Urinary bladder (tissue), 4 donors: Measurements from ENCODE around the gene CYP2A13. TPM values are rescaled to one million over a fixed set of nuclear protein-coding genes. Genes with fewer than 3 reads are reported as not detected.
"Not testable (repeated sequence)": the region's sequence is repeated elsewhere in the genome, so short reads cannot be mapped to it uniquely, and the experiment has no call there.

Experiments used
- DNase-seq: peaks from one replicate; pipeline ENCODE4 v3.0.0-alpha.2; 2015; ENCODE audit errors: extremely low spot score
- H3K27ac ChIP-seq: one replicate; pipeline ENCODE4 v1.5.1; 2013; ENCODE audit warnings: low read depth, mild to moderate bottlenecking, moderate library complexity
- H3K36me3 ChIP-seq: one replicate; pipeline ENCODE4 v1.6.1; 2013; ENCODE audit warnings: mild to moderate bottlenecking, moderate library complexity; ENCODE audit not compliant: insufficient read depth
- H3K4me1 ChIP-seq: one replicate; pipeline ENCODE4 v1.6.1; 2013; ENCODE audit warnings: mild to moderate bottlenecking, moderate library complexity; ENCODE audit not compliant: insufficient read depth
- H3K4me3 ChIP-seq: one replicate; pipeline ENCODE4 v1.5.1; 2013; ENCODE audit warnings: low read depth, low read length
- WGBS: extraction: QIAGEN DNeasy Blood & Tissue Kit; methylation state at CpG from one replicate; pipeline ENCODE4 v1.1.7; 2013; 5-methylcytosine and 5-hydroxymethylcytosine counted together
- polyA plus RNA-seq: library from polyadenylated mRNA; stranded (reverse); fragments of 200-250 nt; gene quantifications from one replicate; pipeline ENCODE4 v1.2.3, GENCODE V29; 2013
- total RNA-seq: library from RNA; depleted of rRNA; stranded (reverse); fragments of >200 nt; gene quantifications from one replicate; pipeline ENCODE4 v1.2.3, GENCODE V29; 2014
- donor health status: healthy with polysubstance abuse.
- donor health status: healthy.

Gene CYP2A13
- total RNA-seq (not detected), polyA plus RNA-seq (0.05 TPM)

DNA sequence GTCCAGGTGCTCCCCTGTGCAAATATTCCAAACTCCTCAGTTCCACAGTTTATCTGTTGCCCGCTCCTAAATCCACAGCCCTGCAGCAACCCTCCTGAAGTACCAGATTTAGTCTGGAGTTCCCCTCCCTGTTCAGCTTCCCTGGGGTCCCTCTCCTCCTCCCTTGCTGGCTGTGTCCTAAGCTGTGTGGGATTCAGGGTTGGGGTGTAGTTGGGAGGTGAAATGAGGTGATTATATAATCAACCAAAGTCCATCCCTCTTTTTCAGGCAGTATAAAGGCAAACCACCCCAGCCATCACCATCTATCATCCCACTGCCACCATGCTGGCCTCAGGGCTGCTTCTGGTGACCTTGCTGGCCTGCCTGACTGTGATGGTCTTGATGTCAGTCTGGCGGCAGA, at the start of gene CYP2A13:
TSS of gene CYP2A13 (plus strand) at position 301 of the 400 bp plus-strand sequence. CDS start at position 322, 21 bp downstream.
- H3K36me3 ChIP-seq = no peaks in the 10 kb centered on the region
- 76% methylated on average over 2 of the region's 2 CpGs for WGBS
- H3K4me1 ChIP-seq = no peaks in the 10 kb centered on the region
- H3K4me3 ChIP-seq = no peak within 1 kb of the TSS
- H3K27ac ChIP-seq = no peak within 1 kb of the TSS
- DNase-seq = no peak

DNA sequence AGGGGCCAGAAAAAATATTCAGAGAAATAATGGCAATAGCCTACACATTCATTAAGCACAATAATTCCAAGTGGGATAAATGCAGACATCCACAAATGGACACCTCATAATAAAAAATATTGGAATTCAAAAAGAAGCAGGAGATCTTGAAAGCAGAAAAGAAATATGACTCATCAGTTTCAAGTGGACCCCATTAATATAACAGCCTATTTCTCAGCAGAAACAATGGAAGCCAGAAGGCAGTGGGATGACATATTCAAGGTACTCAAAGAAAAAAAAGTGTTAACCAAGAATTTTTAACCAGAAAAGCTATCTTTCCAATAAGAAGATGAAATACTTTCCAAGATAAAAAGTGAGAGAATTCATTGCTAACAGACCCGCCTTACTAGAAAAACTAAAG, 48.4 kb upstream of the CYP2A13 start:
- H3K4me3 ChIP-seq = no peak overlapping the region
- 91% methylated on average over 1 of the region's 1 CpG for WGBS
- DNase-seq = no peak
- H3K4me1 ChIP-seq = no peaks in the 10 kb centered on the region
- no peak overlapping the region for H3K27ac ChIP-seq
- H3K36me3 ChIP-seq = no peaks in the 10 kb centered on the region

GRCh38 chr19:41045095-41045494, 43.2 kb upstream of the CYP2A13 start:
- H3K27ac ChIP-seq, DNase-seq, H3K4me3 ChIP-seq, H3K4me1 ChIP-seq, H3K36me3 ChIP-seq: not testable (repeated sequence)
- 77% methylated on average over 1 of the region's 1 CpG for WGBS

- WGBS = 82% methylated on average over 13 of the region's 13 CpGs
- H3K36me3 ChIP-seq = no peaks in the 10 kb centered on the region
- no peak for DNase-seq
Measured at GRCh38 chr19:41050426-41050825, 37.8 kb upstream of the CYP2A13 start.

GRCh38 chr19:41052162-41052561, 36.1 kb upstream of the CYP2A13 start:
- H3K27ac ChIP-seq, H3K4me1 ChIP-seq: not testable (repeated sequence)
- WGBS = 78% methylated on average over 7 of the region's 7 CpGs

More at GRCh38 chr19:41050426-41050825, 37.8 kb upstream of the CYP2A13 start:
- H3K4me3 ChIP-seq = no peak overlapping the region
- no peak overlapping the region for H3K27ac ChIP-seq
- no peaks in the 10 kb centered on the region for H3K4me1 ChIP-seq

GRCh38 chr19:41053331-41053730, 34.9 kb upstream of the CYP2A13 start:
- not testable (repeated sequence) for H3K27ac ChIP-seq, DNase-seq
- WGBS = 80% methylated on average over 10 of the region's 10 CpGs

More at GRCh38 chr19:41052162-41052561, 36.1 kb upstream of the CYP2A13 start:
- not testable (repeated sequence) for DNase-seq, H3K36me3 ChIP-seq, H3K4me3 ChIP-seq

GRCh38 chr19:41064974-41065569, 23.2 kb upstream of the CYP2A13 start:
- Histone ChIP-seq H3K36me3 (no peaks in the 10 kb centered on the region), H3K27ac (no peak overlapping the region), H3K4me1 (no peaks in the 10 kb centered on the region), H3K4me3 (no peak overlapping the region)
- 60% methylated on average over 7 of the region's 7 CpGs for WGBS
- no peak for DNase-seq

More at GRCh38 chr19:41053331-41053730, 34.9 kb upstream of the CYP2A13 start:
- H3K4me3 ChIP-seq, H3K36me3 ChIP-seq, H3K4me1 ChIP-seq: not testable (repeated sequence)

- no peak for DNase-seq
- 91% methylated on average over 3 of the region's 3 CpGs for WGBS
- Histone ChIP-seq H3K4me1 (no peaks in the 10 kb centered on the region), H3K27ac (no peak overlapping the region), H3K4me3 (no peak overlapping the region), H3K36me3 (no peaks in the 10 kb centered on the region)
Measured at GRCh38 chr19:41076286-41076685, 12.0 kb upstream of the CYP2A13 start.

DNA sequence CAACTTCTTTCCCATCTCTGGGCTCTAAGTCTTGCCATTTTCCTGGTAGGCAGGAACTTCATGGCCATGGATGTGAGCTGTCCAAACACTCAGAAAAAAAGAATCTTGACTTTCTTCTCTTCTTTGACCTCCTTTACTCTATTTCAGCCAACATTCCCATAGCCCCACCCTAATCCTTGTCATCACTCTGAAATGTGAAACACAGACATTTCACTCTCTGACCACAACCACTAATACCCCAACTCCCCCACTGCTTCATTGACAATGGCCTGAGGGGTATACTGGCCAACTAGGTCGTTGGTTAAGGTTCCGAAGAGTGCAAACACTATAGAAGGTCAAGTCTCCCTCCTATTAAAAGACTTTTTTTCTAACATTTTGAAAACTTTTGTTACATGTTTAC, 4.7 kb upstream of the CYP2A13 start:
- Histone ChIP-seq H3K36me3 (no peaks in the 10 kb centered on the region), H3K4me3 (no peak overlapping the region), H3K27ac (no peak overlapping the region), H3K4me1 (no peaks in the 10 kb centered on the region)
- WGBS = 68% methylated on average over 2 of the region's 2 CpGs
- DNase-seq = no peak

GRCh38 chr19:41085748-41086415, 2.4 kb upstream of the CYP2A13 start:
- H3K4me1 ChIP-seq = no peaks in the 10 kb centered on the region
- WGBS = 76% methylated on average over 1 of the region's 1 CpG
- DNase-seq = no peak
- no peak overlapping the region for H3K27ac ChIP-seq
- H3K4me3 ChIP-seq = no peak overlapping the region
- no peaks in the 10 kb centered on the region for H3K36me3 ChIP-seq

- no peaks in the 10 kb centered on the region for H3K4me1 ChIP-seq
- no peak for DNase-seq
- WGBS = 1% methylated on average over 32 of the region's 32 CpGs
Measured at GRCh38 chr19:41089959-41090358, 1.7 kb downstream of the CYP2A13 start.

DNA sequence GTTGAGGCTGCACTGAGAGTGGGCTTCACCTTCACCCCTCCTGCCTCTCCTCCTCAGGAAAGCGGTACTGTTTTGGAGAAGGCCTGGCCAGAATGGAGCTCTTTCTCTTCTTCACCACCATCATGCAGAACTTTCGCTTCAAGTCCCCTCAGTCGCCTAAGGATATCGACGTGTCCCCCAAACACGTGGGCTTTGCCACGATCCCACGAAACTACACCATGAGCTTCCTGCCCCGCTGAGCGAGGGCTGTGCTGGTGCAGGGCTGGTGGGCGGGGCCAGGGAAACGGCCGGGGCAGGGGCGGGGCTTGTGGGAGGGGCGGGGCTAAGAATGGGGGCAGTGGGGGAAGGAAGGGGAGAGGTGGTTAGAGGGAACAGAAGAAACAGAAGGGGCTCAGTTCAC, 7.5 kb downstream of the CYP2A13 start:
- WGBS = 59% methylated on average over 15 of the region's 15 CpGs
- no peak overlapping the region for H3K4me3 ChIP-seq
- H3K27ac ChIP-seq = no peak overlapping the region
- no peak for DNase-seq
- no peaks in the 10 kb centered on the region for H3K4me1 ChIP-seq
- H3K36me3 ChIP-seq = no peaks in the 10 kb centered on the region

More at GRCh38 chr19:41089959-41090358, 1.7 kb downstream of the CYP2A13 start:
- H3K4me3 ChIP-seq = no peak overlapping the region
- no peak overlapping the region for H3K27ac ChIP-seq
- H3K36me3 ChIP-seq = no peaks in the 10 kb centered on the region

- 69% methylated on average over 7 of the region's 7 CpGs for WGBS
- Histone ChIP-seq H3K27ac (no peak overlapping the region), H3K36me3 (no peaks in the 10 kb centered on the region), H3K4me3 (no peak overlapping the region), H3K4me1 (no peaks in the 10 kb centered on the region)
- no peak for DNase-seq
Measured at GRCh38 chr19:41096353-41096752, 8.1 kb downstream of the CYP2A13 start.

DNA sequence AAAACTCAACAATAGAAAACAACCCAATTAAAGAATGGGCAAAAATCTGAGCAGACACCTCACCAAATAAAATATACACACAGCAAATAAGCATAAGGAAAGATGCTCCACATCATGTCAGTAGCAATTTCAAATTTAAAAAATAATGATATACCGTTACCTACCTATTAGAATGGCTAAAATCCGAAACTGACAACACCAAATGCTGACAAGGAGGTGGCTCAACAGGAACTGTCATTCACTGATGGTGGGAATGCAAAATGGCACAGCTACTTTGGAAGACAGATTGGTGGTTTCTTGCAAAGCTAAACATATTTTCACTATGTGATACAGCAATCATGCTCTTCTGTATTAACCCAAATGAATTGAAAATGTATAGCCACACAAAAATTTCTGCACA, 9.1 kb downstream of the CYP2A13 start:
- H3K4me1 ChIP-seq = no peaks in the 10 kb centered on the region
- 71% methylated on average over 2 of the region's 2 CpGs for WGBS

More for the DNA sequence above, 9.1 kb downstream of the CYP2A13 start:
- DNase-seq = no peak
- Histone ChIP-seq H3K4me3 (no peak overlapping the region), H3K27ac (no peak overlapping the region), H3K36me3 (no peaks in the 10 kb centered on the region)
